ENCODE results near the gene CCDC7. TPM values are rescaled to one million over a fixed set of nuclear protein-coding genes. Genes with fewer than 3 reads are reported as not detected.

CCDC7 gene
- 12.4 and 16.8 TPM in 2 replicates for total RNA-seq

GRCh38 chr10:32445740-32446535, at the start of gene CCDC7:
TSS of gene CCDC7 (plus strand) at chr10:32446140. CDS start at chr10:32451643, 5,503 bp downstream.

Other genes starting within 250 kb of the CCDC7 start
- gene EPC1, start 99.0 kb upstream of the CCDC7 start, total RNA-seq = 21.9 and 29.6 TPM in 2 replicates